Measurements from ENCODE around the gene APOBEC2. TPM values are rescaled to one million over a fixed set of nuclear protein-coding genes. Genes with fewer than 3 reads are reported as not detected.

The APOBEC2 gene
- total and polyA plus RNA-seq, 2 of the 13 experiments (the other 11 are each of a cell fraction or from before 2014, with no cell fraction given): 0.09 TPM; not detected in 1

- TF ChIP-seq LBX2 (CRISPR knock-in tag; IDR thresholded peaks at IDR 0.05; ENCODE audit: borderline replicate concordance) (no peak), ZNF503 (CRISPR knock-in tag; IDR thresholded peaks at IDR 0.05) (peak; percentile 85; the same call in 1 of the 2 replicates), TBX3 (IDR thresholded peaks at IDR 0.05; ENCODE audit: borderline replicate concordance) (peak; percentile 57; the same call in 1 of the 2 replicates), ZNF691 (CRISPR knock-in tag; IDR thresholded peaks at IDR 0.05; ENCODE audit: borderline replicate concordance, low read depth) (no peak), SMAD9 (CRISPR knock-in tag; IDR thresholded peaks at IDR 0.05) (no peak), NONO (IDR thresholded peaks at IDR 0.05) (no peak), NONO (CRISPR knock-in tag; conservative IDR thresholded peaks at IDR 0.05) (peak; percentile 73; the same call in 1 of the 2 replicates), ZNF784 (CRISPR knock-in tag; IDR thresholded peaks at IDR 0.05; ENCODE audit: borderline replicate concordance) (no peak), FOXP1 (IDR thresholded peaks at IDR 0.05) (no peak), FOXP1 (CRISPR knock-in tag; IDR thresholded peaks at IDR 0.05) (peak; percentile 63; the same call in 1 of the 2 replicates), ARID4A (CRISPR knock-in tag; IDR thresholded peaks at IDR 0.05; ENCODE audit: borderline replicate concordance) (peak; percentile 50; the same call in 1 of the 2 replicates), ZSCAN20 (CRISPR knock-in tag; IDR thresholded peaks at IDR 0.05; ENCODE audit: borderline replicate concordance) (no peak), RARA (CRISPR knock-in tag; IDR thresholded peaks at IDR 0.05) (peak; percentile 99), ZNF530 (CRISPR knock-in tag; IDR thresholded peaks at IDR 0.05; ENCODE audit: low read depth) (no peak), ZNF33A (CRISPR knock-in tag; IDR thresholded peaks at IDR 0.05; ENCODE audit: borderline replicate concordance) (no peak), MIER2 (CRISPR knock-in tag; IDR thresholded peaks at IDR 0.05) (no peak; the same call in 1 of the 2 replicates), ZBTB44 (CRISPR knock-in tag; IDR thresholded peaks at IDR 0.05) (no peak), ZNF773 (CRISPR knock-in tag; IDR thresholded peaks at IDR 0.05; ENCODE audit: borderline replicate concordance) (no peak), HNRNPLL (IDR thresholded peaks at IDR 0.05; ENCODE audit: low read depth, low read length, poor library complexity, severe bottlenecking) (no peak), ZNF614 (CRISPR knock-in tag; IDR thresholded peaks at IDR 0.05; ENCODE audit: borderline replicate concordance) (peak; percentile 30; the same call in 1 of the 2 replicates)
Measured at GRCh38 chr6:41065550-41066026, 12.6 kb downstream of the APOBEC2 start (continued).
